BJ (cell line): ENCODE data around the gene TKTL2. TPM values are rescaled to one million over a fixed set of nuclear protein-coding genes. Genes with fewer than 3 reads are reported as not detected.

Source experiments
- CTCF ChIA-PET: fragments of 350-600 bp; formaldehyde crosslinking; extraction: SDS; loops from one replicate; lab custom pipeline; 2021; ENCODE audit warnings: antibody characterized with exemption, inconsistent platforms; lab: Yijun Ruan, JAX
- POLR2A ChIA-PET: fragments of 300-600 bp; sonication (Branson Sonifier 250); formaldehyde crosslinking; extraction: SDS; loops from one replicate; lab custom pipeline; 2021; ENCODE audit warnings: antibody characterized with exemption; lab: Charles Lee
- DNase-seq: peaks from one replicate; pipeline ENCODE4 v3.0.0-alpha.2; 2011; ENCODE audit warnings: low read depth
- H3K27me3 ChIP-seq: 2 replicates; pipeline ENCODE4 v1.6.0; 2011; ENCODE audit warnings: low read length; ENCODE audit not compliant: control insufficient read depth, insufficient read depth
- H3K36me3 ChIP-seq: 2 replicates; pipeline ENCODE4 v1.5.1; 2011; ENCODE audit warnings: low read length; ENCODE audit not compliant: control insufficient read depth, insufficient read depth
- H3K4me3 ChIP-seq: 2 replicates; pipeline ENCODE4 v1.5.1; 2011; ENCODE audit warnings: low read depth, mild to moderate bottlenecking, control low read depth, low read length
- polyA plus RNA-seq: library from polyadenylated mRNA; depleted of rRNA; stranded (reverse); fragments of >200 nt; gene quantifications from 2 replicates; pipeline ENCODE4 v1.2.3, GENCODE V29; 2011
- TF ChIP-seq, protein P1 (sequence below): IDR thresholded peaks from 2 replicates; pipeline ENCODE4 v1.5.1; 2011; ENCODE audit warnings: low read depth, mild to moderate bottlenecking, control low read depth, inconsistent platforms, low read length, moderate library complexity; ENCODE audit not compliant: insufficient read depth

TKTL2 gene
- polyA plus RNA-seq, 1 experiment = not detected

DNA sequence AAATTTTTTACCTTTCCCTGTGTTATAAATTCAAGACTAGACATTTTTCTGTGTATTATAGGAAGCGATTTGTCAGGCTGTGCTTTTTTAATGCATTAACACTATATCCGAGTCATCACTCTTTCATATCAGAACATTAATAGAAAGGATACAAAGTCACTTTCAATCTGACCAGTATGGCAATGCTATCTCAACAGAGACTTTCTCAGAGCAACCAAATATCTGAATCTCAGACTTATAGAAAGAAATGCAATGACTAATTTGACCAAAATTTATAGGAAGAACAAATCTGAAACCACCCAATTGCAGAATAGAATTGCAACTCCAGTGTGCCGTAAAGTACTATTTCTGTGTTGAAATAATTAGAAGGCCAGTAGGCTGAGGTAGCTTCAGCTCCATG, 473 bp upstream of the TKTL2 start:
- no peaks in the 10 kb centered on the region for H3K36me3 ChIP-seq
- TF ChIP-seq, protein P1, sequence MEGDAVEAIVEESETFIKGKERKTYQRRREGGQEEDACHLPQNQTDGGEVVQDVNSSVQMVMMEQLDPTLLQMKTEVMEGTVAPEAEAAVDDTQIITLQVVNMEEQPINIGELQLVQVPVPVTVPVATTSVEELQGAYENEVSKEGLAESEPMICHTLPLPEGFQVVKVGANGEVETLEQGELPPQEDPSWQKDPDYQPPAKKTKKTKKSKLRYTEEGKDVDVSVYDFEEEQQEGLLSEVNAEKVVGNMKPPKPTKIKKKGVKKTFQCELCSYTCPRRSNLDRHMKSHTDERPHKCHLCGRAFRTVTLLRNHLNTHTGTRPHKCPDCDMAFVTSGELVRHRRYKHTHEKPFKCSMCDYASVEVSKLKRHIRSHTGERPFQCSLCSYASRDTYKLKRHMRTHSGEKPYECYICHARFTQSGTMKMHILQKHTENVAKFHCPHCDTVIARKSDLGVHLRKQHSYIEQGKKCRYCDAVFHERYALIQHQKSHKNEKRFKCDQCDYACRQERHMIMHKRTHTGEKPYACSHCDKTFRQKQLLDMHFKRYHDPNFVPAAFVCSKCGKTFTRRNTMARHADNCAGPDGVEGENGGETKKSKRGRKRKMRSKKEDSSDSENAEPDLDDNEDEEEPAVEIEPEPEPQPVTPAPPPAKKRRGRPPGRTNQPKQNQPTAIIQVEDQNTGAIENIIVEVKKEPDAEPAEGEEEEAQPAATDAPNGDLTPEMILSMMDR = no peak
- no peak for DNase-seq
- ChIA-PET POLR2A (no interaction called here), CTCF (interaction anchor here (0.5 kb wide), 1 partner anchor 22 kb away, joined by 3 read pairs; no protein-coding TSS in a partner anchor)
- H3K27me3 ChIP-seq = no peaks in the 10 kb centered on the region
- H3K4me3 ChIP-seq = no peak overlapping the region

DNA sequence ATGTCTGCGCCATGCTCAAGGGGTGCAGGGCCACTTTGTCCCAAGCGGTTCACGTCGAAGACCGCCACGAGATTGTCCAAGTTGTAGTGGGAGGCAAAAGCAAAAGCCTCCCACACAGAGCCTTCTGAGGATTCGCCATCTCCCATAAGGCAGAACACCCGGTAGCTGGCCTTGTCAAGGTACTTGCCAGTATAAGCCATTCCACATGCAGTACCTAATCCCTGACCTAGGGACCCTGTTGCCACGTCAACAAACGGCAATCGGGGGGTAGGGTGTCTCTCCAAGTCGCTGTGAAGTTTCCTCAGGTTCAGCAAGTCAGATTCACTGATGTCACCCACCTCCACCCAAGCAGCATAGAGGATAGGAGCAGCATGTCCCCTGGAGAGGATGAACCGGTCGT, 424 bp downstream of the TKTL2 start:
- Histone ChIP-seq H3K27me3 (no peaks in the 10 kb centered on the region), H3K36me3 (no peaks in the 10 kb centered on the region), H3K4me3 (no peak overlapping the region)
- no peak for DNase-seq
- ChIA-PET POLR2A (no interaction called here), CTCF (no interaction called here)
- TF ChIP-seq, protein P1 = no peak

DNA sequence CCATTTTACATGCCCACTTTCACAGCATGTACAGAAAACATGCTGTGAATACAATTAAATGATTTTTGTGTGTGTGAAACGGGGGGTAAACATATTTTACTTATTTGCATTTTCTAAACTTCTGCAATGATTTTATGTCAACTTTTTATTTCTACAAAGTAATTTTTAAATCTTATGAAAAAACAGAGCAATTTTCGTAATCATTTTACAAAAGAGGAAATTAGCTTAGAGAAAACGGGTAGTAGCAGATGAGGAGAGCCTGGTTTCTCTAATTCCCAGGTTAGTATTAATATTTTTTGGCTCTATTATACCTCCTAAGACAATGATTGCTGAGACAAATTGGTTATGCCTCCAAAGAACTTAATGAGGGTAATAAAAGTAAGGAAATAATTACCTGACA, 3.2 kb downstream of the TKTL2 start:
- POLR2A ChIA-PET = no interaction called here
- no peak for DNase-seq
- Histone ChIP-seq H3K36me3 (no peaks in the 10 kb centered on the region), H3K27me3 (no peaks in the 10 kb centered on the region), H3K4me3 (no peak overlapping the region)
- CTCF ChIA-PET = no interaction called here
- TF ChIP-seq, protein P1 = no peak

DNA sequence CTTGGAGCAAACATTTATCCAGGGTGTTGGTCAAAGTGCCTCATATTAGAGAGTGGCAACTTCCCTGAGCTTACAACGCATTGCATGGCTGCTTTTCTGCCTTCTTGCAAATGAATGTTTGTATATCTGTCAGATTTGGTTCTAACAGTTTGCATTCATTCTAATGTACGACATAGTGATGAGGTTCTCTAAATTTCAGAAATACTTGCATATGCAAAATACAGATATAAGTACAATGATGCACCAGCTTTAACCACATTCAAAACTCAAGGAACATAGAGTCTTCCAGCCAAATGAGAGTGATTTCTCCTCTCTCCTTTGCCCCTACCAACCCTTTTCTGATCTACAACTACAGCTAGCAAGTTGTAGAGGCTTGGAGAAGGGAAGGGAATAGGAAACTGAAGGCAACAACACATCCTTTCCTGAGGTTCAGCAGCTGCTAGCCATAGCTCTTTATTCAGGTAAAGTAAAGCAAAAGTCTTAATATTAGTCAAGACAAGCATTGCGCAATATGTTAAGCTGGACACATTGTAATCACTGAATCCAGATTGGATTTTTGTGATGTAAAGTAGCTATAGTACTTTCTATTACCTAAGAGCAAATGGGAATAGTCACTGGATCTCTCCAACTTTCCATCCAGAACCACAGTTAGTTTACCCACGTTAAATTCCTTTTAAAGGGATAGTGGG, 6.3 kb downstream of the TKTL2 start:
- ChIA-PET CTCF (no interaction called here), POLR2A (no interaction called here)
- no peak for DNase-seq
- H3K4me3 ChIP-seq = no peak overlapping the region
- no peaks in the 10 kb centered on the region for H3K27me3 ChIP-seq
- TF ChIP-seq, protein P1 = no peak
- no peaks in the 10 kb centered on the region for H3K36me3 ChIP-seq

DNA sequence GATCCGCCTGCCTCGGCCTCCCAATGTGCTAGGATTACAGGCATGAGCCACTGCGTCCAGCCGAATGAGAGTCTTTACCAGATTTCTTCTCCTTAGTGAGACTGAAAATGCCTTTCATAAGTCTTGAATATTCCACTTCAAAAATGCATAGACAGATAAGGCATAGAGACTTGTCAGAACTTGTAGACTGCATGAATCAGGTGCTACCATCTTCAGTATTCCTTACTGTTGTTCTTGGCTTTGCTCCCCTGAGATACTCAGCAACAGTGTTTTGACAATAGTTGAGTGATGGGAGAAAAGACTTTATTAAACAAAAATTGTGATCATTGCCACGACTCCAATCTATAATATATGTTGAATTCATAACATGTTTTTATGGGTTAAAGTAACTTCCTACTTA, 11.0 kb downstream of the TKTL2 start:
- DNase-seq = no peak
- Histone ChIP-seq H3K27me3 (no peaks in the 10 kb centered on the region), H3K4me3 (no peak overlapping the region), H3K36me3 (no peaks in the 10 kb centered on the region)
- POLR2A ChIA-PET = no interaction called here
- TF ChIP-seq, protein P1 = no peak
- CTCF ChIA-PET = no interaction called here
